Adipocyte (in vitro differentiated cells): Measurements from ENCODE around the gene PBX1.

Experiments used
- DNase-seq: peaks from one replicate; pipeline ENCODE4 v3.0.0-alpha.2; 2015; ENCODE audit warnings: low read depth
- H3K27me3 ChIP-seq: replicated peaks from 2 replicates; pipeline ENCODE4 v1.7.0; 2013; ENCODE audit warnings: mild to moderate bottlenecking, low read length, moderate library complexity; ENCODE audit not compliant: control insufficient read depth, insufficient read depth
- H3K36me3 ChIP-seq: 2 replicates; pipeline ENCODE4 v1.7.0; 2013; ENCODE audit warnings: low read length, mild to moderate bottlenecking, moderate library complexity; ENCODE audit not compliant: control insufficient read depth, insufficient read depth, severe bottlenecking
- H3K4me1 ChIP-seq: 2 replicates; pipeline ENCODE4 v1.7.0; 2013; ENCODE audit warnings: mild to moderate bottlenecking, low read length, moderate library complexity; ENCODE audit not compliant: control insufficient read depth, insufficient read depth
- H3K4me3 ChIP-seq: 2 replicates; pipeline ENCODE4 v1.7.0; 2013; ENCODE audit warnings: mild to moderate bottlenecking, low read length, moderate library complexity
- H3K9ac ChIP-seq: 2 replicates; pipeline ENCODE4 v1.7.0; 2013; ENCODE audit warnings: mild to moderate bottlenecking, low read length, moderate library complexity
- H3K9me3 ChIP-seq: 2 replicates; pipeline ENCODE4 v1.7.0; 2013; ENCODE audit warnings: mild to moderate bottlenecking, low read length, moderate library complexity; ENCODE audit not compliant: control insufficient read depth

Gene PBX1

DNA sequence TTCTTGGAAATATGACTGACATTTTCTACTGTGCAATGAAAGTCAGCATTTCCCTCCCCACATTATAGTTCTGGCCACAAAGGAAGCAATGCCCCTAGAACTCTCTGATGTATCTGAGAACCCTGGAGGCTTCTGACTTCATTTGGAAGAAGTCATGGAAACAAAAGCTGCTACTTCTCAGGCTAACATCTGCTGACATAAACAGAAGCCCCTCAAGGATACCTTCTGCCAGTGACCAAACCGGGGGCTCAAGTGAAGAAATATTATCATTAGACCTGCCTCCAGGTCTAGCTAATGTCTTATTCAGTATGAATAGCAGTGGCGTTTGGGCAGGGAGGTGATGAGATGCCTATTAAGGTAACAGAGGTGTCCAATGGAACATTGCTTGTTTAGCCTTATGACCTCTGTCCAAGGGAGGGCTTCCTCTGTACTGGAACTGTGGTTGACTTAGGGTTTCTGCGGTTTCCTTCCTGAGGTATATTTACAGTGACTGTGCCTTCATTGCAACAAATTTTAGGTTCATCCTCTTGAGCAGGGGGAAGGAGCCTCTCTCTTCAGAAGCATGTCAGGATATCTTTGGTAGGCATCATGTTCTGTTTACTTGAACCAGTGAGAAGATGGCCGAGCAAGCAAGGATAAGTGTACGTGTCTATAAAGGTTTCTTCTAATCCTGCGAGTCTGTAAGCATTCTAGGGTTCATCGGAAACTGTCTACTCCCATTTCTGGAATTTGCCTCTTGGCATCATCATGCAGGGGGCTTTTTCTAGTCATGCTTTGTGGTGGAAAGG, 161.7 kb downstream of the PBX1 start:
- peak; percentile 52 for DNase-seq
- no peaks in the 10 kb centered on the region for H3K9me3 ChIP-seq
- no peak overlapping the region for H3K4me3 ChIP-seq
- peaks cover 39% of the 10 kb centered on the region for H3K4me1 ChIP-seq
- H3K9ac ChIP-seq = no peak overlapping the region
- no peaks in the 10 kb centered on the region for H3K27me3 ChIP-seq
- H3K36me3 ChIP-seq = no peaks in the 10 kb centered on the region

DNA sequence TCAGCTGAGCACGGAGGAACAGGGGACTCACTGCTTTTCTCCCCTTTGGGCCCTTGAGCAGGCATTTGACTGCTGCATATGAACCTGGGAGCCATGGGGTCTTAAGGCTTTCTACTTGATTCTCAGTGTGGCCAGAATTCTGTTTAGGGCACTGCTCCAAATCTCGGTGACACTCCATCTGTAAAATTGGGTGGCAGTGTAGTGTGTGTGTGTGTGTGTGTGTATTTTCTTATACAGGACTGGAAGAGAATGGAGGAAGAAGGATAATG, 162.2 kb downstream of the PBX1 start:
- no peak overlapping the region for H3K9ac ChIP-seq
- no peak overlapping the region for H3K4me3 ChIP-seq
- H3K9me3 ChIP-seq = no peaks in the 10 kb centered on the region
- no peaks in the 10 kb centered on the region for H3K36me3 ChIP-seq
- H3K27me3 ChIP-seq = no peaks in the 10 kb centered on the region
- DNase-seq = no peak
- H3K4me1 ChIP-seq = peaks cover 44% of the 10 kb centered on the region

DNA sequence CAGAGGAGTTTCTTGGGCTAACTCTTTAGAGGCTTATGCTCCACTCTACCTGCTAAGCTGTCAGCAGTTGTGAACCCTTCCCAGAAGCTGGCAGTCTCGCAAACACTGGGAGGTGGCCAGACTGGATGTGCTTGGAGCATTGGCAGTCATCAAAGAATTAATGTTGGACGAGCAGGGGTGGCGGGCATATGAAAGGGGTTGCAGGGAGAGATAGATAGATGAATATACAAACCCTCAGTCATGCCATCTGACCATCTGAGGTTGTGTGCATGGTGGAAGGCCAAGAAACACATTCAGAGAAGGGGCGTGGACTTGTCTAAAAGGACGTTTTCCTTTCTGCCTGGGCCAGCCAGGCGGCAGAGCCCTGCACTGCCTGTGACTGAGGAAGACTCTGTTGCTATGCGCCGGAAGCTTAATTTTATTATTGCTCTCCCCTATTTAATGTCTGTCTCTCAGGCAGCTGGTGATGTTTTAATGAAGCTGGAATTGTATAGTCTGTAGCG, 164.4 kb downstream of the PBX1 start:
- H3K4me3 ChIP-seq = no peak overlapping the region
- DNase-seq = no peak
- H3K9me3 ChIP-seq = no peaks in the 10 kb centered on the region
- H3K4me1 ChIP-seq = peaks cover 42% of the 10 kb centered on the region
- H3K9ac ChIP-seq = no peak overlapping the region
- H3K36me3 ChIP-seq = no peaks in the 10 kb centered on the region
- no peaks in the 10 kb centered on the region for H3K27me3 ChIP-seq

DNA sequence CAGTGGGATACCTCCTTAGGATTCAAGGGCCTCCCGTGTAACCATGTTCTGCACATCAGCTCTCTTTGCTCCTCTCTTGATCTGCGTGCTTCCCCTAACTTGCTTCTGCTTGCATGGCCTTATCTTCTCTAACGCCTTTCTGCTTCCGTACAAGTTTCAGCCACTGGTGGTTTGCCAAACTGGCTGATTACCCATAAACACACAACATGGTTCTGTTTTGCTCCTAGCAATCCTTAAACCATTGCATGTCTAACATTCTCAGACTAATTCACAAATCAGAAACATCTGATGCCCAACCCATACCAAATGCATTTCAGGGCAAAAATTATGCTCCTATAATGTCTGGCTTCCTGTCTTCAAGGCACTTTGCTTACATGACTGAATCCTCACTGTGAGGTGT, 166.4 kb downstream of the PBX1 start:
- Histone ChIP-seq H3K36me3 (no peaks in the 10 kb centered on the region), H3K9ac (no peak overlapping the region), H3K9me3 (no peaks in the 10 kb centered on the region), H3K27me3 (no peaks in the 10 kb centered on the region), H3K4me3 (no peak overlapping the region), H3K4me1 (peaks cover 27% of the 10 kb centered on the region)
- DNase-seq = peak; percentile 92

DNA sequence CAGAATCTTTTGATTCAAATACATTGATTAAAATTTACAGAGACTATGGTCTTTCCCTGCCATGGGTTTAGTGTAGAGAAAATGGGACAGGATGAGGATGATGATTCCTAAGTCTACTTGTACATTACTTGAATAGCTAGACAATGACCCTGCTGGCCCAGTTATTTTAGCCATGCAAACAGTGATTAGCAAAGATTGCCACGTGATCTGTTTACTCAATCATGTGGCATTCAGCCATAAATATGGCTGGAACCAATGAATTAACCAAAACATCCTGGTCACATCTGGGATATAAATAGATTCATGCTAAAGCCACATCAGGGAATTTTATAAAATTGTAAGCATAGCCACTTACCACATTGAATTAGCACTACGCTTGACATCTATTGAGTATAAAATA, 167.3 kb downstream of the PBX1 start:
- peak; percentile 94 for DNase-seq
- no peaks in the 10 kb centered on the region for H3K36me3 ChIP-seq
- no peak overlapping the region for H3K9ac ChIP-seq
- no peaks in the 10 kb centered on the region for H3K27me3 ChIP-seq
- H3K4me3 ChIP-seq = peak overlapping the region; percentile 22
- H3K9me3 ChIP-seq = no peaks in the 10 kb centered on the region
- peaks cover 19% of the 10 kb centered on the region for H3K4me1 ChIP-seq

DNA sequence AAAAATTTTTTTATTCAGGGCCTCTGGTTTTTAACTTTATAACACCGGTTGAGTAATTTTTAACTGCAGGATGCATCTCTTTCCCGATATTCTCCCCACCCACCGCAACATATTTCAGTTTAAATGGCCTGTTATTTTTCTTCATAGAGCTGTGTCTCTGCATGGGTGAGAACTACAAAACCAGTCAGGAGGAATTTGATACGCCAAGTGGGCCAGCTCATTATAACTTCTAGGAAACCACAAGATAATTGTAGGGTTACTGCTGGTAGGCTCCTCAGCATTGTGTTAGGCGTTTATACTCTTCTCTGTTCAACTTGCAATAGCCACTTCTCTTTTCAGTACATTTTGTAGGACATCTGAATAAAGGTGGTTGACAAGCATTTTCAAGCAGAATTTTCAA, 169.7 kb downstream of the PBX1 start:
- Histone ChIP-seq H3K9me3 (no peaks in the 10 kb centered on the region), H3K9ac (no peak overlapping the region), H3K4me3 (no peak overlapping the region), H3K4me1 (peaks cover 25% of the 10 kb centered on the region), H3K36me3 (no peaks in the 10 kb centered on the region), H3K27me3 (no peaks in the 10 kb centered on the region)
- no peak for DNase-seq

DNA sequence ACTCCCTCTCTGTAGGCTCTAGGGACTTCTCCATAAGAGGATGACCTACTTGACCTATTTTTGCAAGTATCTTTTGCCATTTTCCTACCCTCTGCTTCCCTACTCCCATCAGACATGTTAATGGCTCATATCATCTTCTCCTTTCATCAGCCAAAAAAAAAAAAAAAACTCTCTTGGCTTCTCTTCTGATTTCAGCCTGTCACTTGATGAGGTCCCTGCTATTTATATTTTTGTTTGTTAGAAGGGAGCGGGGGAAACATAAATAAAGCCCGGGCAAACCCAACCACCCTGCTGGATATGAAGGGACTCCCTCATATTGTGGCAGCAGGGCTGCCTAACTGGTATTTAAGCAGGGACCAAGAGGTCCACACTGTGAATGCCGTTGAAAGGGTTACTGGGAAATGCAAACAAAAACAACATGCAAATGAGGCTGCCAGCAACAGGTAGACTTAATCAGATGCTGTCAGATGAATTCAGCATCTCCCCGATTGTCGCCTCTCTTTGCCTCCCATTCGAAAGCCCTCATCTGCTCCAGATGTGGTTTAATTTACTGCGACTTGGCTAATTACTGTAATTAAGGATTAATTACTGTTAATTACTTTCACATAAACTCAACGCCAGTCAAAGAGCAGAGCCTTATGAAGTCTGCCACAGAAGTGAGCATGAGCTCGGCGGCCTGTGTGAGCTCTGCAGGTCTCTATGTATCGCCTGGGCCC, 172.3 kb downstream of the PBX1 start:
- Histone ChIP-seq H3K9me3 (no peaks in the 10 kb centered on the region), H3K27me3 (no peaks in the 10 kb centered on the region), H3K4me3 (no peak overlapping the region), H3K4me1 (peaks cover 12% of the 10 kb centered on the region), H3K9ac (no peak overlapping the region), H3K36me3 (no peaks in the 10 kb centered on the region)
- DNase-seq = no peak

DNA sequence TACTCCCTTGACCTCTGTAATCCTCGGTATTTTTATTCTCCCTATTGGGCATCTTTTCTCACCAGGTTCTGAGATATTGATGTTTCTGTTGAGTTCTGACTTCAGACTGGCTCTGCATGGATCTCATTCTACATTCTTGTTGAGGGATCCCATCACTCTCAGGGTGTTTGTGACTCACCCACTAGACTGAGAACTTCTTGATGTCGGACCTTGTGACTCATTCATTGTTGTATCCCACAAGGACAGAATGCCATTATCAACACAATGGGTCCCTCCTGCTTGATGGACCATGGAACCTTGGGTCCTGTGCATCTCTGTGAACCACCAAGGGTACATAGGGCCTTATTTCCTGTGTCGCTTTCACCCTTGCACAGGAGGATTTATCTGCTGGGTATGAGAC, 174.1 kb downstream of the PBX1 start:
- Histone ChIP-seq H3K9me3 (no peaks in the 10 kb centered on the region), H3K36me3 (no peaks in the 10 kb centered on the region), H3K9ac (no peak overlapping the region), H3K27me3 (no peaks in the 10 kb centered on the region), H3K4me1 (peaks cover 6% of the 10 kb centered on the region), H3K4me3 (no peak overlapping the region)
- no peak for DNase-seq

DNA sequence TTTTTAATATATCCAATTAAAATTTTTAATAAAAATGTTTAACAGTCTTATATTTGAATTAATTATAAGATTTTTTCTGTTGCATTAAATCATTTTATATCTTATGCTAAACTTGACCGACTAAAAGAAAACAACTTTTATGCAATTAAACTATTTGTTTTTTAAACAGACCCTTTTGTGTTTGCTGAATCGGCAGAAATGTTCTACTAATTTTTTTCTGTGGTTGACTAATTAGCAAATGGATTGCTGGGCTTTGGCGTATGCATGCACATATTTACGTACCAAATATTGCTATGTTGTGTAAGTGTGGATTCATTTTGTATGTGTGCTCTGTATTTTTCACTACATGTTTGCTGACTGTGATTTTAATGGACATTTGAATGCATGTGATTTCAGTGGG, 174.8 kb downstream of the PBX1 start:
- Histone ChIP-seq H3K9ac (no peak overlapping the region), H3K36me3 (no peaks in the 10 kb centered on the region), H3K4me1 (peaks cover 6% of the 10 kb centered on the region), H3K9me3 (no peaks in the 10 kb centered on the region), H3K4me3 (no peak overlapping the region), H3K27me3 (no peaks in the 10 kb centered on the region)
- no peak for DNase-seq

DNA sequence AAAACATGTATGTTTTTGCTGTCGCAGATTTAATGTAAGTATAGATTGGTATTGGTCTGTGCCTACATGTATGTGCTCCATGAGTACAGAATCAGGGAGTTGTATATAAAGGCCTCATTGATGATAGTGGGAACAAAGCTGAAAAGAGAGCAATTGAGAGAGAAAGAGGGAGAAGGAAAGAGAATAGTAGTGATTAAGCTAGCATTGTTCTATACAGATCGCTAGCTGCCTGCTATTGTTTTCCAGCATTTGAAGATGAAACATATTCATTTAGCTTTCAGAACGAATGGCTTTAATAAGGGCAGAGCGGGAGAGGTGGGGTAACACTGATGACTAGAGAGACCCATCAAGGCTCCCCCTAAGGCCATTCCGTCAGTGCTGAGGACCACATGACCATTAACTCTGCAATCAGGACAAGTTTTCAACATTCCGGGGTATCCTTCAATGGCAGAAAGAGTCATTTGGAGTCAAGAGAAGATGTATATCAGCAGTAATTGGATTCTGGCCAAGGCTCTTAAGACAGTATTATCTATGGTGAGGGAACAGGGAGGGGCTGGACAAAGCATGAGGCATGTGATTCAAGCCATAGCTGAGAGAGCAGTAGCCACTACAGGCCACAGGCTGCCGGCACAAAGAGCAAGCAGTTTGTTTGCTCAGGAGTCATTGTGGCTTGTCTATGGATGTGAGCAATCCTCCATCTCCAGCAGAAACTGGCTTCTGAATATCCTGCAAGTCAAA, 176.5 kb downstream of the PBX1 start:
- Histone ChIP-seq H3K9me3 (no peaks in the 10 kb centered on the region), H3K4me1 (peaks cover 6% of the 10 kb centered on the region), H3K36me3 (no peaks in the 10 kb centered on the region), H3K4me3 (no peak overlapping the region), H3K27me3 (no peaks in the 10 kb centered on the region), H3K9ac (no peak overlapping the region)
- peak; percentile 30 for DNase-seq

DNA sequence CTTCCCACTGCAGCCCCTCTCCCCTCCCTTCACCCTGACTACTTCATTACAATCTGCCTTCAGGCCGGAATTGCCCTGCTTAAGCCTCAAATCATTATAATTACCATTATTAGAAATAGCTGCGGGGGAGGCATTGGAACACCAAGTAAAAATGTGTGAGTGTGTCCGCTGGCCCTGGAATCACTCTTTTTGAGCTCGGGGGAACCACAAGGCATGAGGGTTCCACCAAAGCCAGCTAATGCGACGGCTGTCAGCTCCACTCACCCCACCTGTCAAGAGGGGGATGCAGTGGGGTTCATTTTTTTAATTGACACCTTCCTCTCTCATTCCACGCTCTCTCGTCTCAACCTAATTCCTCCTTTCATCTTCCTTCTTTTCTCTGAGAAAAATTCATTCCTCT, 177.2 kb downstream of the PBX1 start:
- Histone ChIP-seq H3K4me1 (peaks cover 6% of the 10 kb centered on the region), H3K4me3 (no peak overlapping the region), H3K9ac (no peak overlapping the region), H3K9me3 (no peaks in the 10 kb centered on the region), H3K27me3 (no peaks in the 10 kb centered on the region), H3K36me3 (no peaks in the 10 kb centered on the region)
- no peak for DNase-seq
